Measurements from ENCODE around the gene UNK. TPM values are rescaled to one million over a fixed set of nuclear protein-coding genes. Genes with fewer than 3 reads are reported as not detected.

UNK gene, protein sequence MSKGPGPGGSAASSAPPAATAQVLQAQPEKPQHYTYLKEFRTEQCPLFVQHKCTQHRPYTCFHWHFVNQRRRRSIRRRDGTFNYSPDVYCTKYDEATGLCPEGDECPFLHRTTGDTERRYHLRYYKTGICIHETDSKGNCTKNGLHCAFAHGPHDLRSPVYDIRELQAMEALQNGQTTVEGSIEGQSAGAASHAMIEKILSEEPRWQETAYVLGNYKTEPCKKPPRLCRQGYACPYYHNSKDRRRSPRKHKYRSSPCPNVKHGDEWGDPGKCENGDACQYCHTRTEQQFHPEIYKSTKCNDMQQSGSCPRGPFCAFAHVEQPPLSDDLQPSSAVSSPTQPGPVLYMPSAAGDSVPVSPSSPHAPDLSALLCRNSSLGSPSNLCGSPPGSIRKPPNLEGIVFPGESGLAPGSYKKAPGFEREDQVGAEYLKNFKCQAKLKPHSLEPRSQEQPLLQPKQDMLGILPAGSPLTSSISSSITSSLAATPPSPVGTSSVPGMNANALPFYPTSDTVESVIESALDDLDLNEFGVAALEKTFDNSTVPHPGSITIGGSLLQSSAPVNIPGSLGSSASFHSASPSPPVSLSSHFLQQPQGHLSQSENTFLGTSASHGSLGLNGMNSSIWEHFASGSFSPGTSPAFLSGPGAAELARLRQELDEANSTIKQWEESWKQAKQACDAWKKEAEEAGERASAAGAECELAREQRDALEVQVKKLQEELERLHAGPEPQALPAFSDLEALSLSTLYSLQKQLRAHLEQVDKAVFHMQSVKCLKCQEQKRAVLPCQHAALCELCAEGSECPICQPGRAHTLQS
- 10 to 100 TPM; 18.0 to 23.7 (median 20.0) TPM for total RNA-seq

DNA sequence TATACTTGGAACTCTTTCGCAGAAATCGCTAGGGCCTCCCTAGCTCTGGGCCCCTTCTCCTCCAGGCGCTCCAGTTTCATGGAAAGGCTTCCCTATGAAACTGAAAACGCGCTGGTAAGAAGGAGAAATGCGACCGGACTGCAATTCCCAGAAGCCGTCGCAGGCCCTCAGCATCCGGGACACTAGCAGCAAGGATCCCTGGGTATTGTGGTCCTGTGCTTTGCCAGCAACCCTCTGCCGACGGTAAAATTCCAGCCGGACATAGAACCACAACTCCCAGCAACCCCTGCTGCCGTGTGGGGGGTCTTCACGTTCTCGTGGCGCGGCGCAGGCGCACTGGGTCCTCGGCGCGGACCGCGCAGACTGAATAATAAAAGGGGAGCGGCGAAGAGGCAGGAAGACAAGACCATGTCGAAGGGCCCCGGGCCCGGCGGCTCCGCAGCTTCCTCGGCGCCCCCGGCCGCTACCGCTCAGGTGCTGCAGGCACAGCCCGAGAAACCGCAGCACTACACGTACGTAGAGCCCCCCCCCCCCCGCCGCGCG is at the start of gene UNK:
UNK (plus strand) TSS at position 334 of the 543 bp plus-strand sequence; CDS start at position 409, 75 bp downstream.
- DNase-seq (ENCODE audit: extremely low spot score) = peak; percentile 99
- TF ChIP-seq EP300 (IDR thresholded peaks at IDR 0.05) (no peak), POLR2A (IDR thresholded peaks at IDR 0.05; ENCODE audit: low read depth) (no peak), POLR2AphosphoS5 (IDR thresholded peaks at IDR 0.05) (peak; percentile 84 to 94)
- TF ChIP-seq, protein P1, sequence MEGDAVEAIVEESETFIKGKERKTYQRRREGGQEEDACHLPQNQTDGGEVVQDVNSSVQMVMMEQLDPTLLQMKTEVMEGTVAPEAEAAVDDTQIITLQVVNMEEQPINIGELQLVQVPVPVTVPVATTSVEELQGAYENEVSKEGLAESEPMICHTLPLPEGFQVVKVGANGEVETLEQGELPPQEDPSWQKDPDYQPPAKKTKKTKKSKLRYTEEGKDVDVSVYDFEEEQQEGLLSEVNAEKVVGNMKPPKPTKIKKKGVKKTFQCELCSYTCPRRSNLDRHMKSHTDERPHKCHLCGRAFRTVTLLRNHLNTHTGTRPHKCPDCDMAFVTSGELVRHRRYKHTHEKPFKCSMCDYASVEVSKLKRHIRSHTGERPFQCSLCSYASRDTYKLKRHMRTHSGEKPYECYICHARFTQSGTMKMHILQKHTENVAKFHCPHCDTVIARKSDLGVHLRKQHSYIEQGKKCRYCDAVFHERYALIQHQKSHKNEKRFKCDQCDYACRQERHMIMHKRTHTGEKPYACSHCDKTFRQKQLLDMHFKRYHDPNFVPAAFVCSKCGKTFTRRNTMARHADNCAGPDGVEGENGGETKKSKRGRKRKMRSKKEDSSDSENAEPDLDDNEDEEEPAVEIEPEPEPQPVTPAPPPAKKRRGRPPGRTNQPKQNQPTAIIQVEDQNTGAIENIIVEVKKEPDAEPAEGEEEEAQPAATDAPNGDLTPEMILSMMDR (IDR thresholded peaks at IDR 0.05) = peak in 1 of 3 experiments; percentile 29
- WGBS = 0% methylated on average over 20 of the region's 45 CpGs
- intact Hi-C loops (cut with DNase I) = no loop called here
- Histone ChIP-seq H3K9me3 (no peaks in the 10 kb centered on the region), H3K4me1 (peaks cover 28 to 63% (median 52%) of the 10 kb centered on the region in 4 donors), H3K27ac (replicated peaks in 1 of 4) (peak within 1 kb of the TSS; percentile 96 to 99 (median 98)), H3K27me3 (no peaks in the 10 kb centered on the region), H3K4me3 (peak within 1 kb of the TSS; percentile 73 to 83 (median 78)), H3K36me3 (no peaks in the 10 kb centered on the region)

DNA sequence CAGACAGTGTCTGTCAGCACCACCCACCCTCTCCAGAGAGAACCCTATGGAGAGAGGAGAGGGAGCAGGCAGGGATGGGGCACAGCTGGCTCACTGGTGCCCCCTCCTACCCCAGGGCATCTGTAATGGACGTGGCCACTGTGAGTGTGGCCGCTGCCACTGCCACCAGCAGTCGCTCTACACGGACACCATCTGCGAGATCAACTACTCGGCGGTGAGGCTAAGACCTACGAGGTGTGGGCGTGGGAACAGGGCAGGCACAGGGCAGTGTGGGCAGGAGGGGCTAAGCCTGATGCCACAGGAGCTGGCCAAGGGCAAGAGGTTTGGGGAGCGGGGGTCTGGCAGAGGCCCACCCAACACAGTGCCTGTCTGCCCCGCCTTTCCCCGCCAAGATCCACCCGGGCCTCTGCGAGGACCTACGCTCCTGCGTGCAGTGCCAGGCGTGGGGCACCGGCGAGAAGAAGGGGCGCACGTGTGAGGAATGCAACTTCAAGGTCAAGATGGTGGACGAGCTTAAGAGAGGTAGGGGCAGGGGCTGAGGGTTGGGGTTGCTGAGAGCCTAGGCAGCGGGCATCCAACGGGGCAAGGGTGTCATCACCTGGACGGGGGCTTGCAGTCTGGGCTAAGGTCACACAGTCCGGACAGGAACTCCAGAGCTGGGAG is 48.3 kb upstream of the UNK start:
- H3K27ac ChIP-seq (replicated peaks in 1 of 4) = no peak overlapping the region
- TF ChIP-seq EP300 (IDR thresholded peaks at IDR 0.05) = no peak
- no peak for TF ChIP-seq POLR2AphosphoS5 (IDR thresholded peaks at IDR 0.05)
- TF ChIP-seq POLR2A (IDR thresholded peaks at IDR 0.05; ENCODE audit: low read depth) = no peak
- TF ChIP-seq, protein P1 (IDR thresholded peaks at IDR 0.05) = no peak

DNA sequence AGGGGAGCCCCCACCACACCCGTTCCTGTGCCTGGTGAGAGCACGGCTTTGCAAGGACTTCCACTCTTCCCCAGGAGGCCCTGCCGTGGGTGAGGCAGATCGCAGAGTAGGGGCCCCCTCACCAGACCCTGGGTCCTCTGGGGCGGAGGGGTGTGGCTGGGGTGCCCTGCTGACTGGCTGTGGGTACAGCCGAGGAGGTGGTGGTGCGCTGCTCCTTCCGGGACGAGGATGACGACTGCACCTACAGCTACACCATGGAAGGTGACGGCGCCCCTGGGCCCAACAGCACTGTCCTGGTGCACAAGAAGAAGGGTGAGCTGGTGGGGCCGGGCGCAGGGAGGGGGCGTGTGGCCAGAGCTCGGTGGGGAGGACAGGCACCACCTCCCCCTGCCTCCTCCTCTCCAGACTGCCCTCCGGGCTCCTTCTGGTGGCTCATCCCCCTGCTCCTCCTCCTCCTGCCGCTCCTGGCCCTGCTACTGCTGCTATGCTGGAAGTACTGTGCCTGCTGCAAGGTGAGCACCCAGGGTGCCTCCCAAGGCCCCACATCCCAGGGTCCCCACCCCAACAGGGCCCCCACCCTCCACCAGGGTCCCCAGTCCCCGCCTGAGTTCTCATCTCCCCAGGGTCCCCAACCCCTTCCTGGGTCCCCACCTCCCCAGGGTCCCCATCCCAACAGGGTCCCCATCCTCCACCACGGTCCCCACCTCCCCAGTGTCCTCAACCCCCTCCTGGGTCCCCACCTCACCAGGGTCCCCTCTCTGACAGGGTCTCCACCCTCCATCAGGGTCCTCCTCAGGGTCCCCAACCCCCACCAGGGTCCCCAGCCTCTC is 47.3 kb upstream of the UNK start:
- H3K9me3 ChIP-seq = no peaks in the 10 kb centered on the region
- no peak for DNase-seq (ENCODE audit: extremely low spot score)
- H3K4me3 ChIP-seq = no peak overlapping the region
- peaks cover 0 to 71% (median 15%) of the 10 kb centered on the region in 4 donors for H3K36me3 ChIP-seq
- peaks cover 0 to 3% (median 0%) of the 10 kb centered on the region in 4 donors for H3K4me1 ChIP-seq
- H3K27me3 ChIP-seq = peaks cover 0 to 8% (median 0%) of the 10 kb centered on the region in 4 donors
- intact Hi-C loops (cut with DNase I) = no loop called here
- TF ChIP-seq, protein P1 (IDR thresholded peaks at IDR 0.05) = no peak
- TF ChIP-seq POLR2A (IDR thresholded peaks at IDR 0.05; ENCODE audit: low read depth) = no peak
- H3K27ac ChIP-seq (replicated peaks in 1 of 4) = no peak overlapping the region
- WGBS = 69% methylated on average over 15 of the region's 20 CpGs

More for the DNA sequence above, 48.3 kb upstream of the UNK start:
- DNase-seq (ENCODE audit: extremely low spot score) = no peak
- H3K36me3 ChIP-seq = peaks cover 0 to 73% (median 15%) of the 10 kb centered on the region in 4 donors
- peaks cover 0 to 8% (median 0%) of the 10 kb centered on the region in 4 donors for H3K27me3 ChIP-seq
- intact Hi-C loops (cut with DNase I) = no loop called here
- no peak overlapping the region for H3K4me3 ChIP-seq
- H3K9me3 ChIP-seq = no peaks in the 10 kb centered on the region
- 85% methylated on average over 6 of the region's 26 CpGs for WGBS
- H3K4me1 ChIP-seq = peaks cover 0 to 3% (median 0%) of the 10 kb centered on the region in 4 donors

Data from esophagus muscularis mucosa (tissue), 4 donors.